Endodermal cell (in vitro differentiated cells): ENCODE data around the gene CYP27C1. TPM values are rescaled to one million over a fixed set of nuclear protein-coding genes. Genes with fewer than 3 reads are reported as not detected.

Experiments
- DNase-seq: peaks from one replicate; pipeline ENCODE4 v3.0.0-alpha.2; 2017
- H3K27ac ChIP-seq: 2 replicates; pipeline ENCODE4 v1.5.1; 2013; ENCODE audit warnings: mild to moderate bottlenecking, low read depth, low read length, moderate library complexity
- H3K27me3 ChIP-seq: 2 replicates; pipeline ENCODE4 v1.6.1; 2013; ENCODE audit warnings: mild to moderate bottlenecking, low read length, moderate library complexity; ENCODE audit not compliant: insufficient read depth, control insufficient read depth, poor library complexity, severe bottlenecking
- H3K36me3 ChIP-seq: 2 replicates; pipeline ENCODE4 v1.7.0; 2013; ENCODE audit warnings: mild to moderate bottlenecking, low read length, moderate library complexity; ENCODE audit not compliant: control insufficient read depth, insufficient read depth
- H3K4me1 ChIP-seq: one replicate; pipeline ENCODE4 v1.7.0; 2013; ENCODE audit warnings: low read length; ENCODE audit not compliant: control insufficient read depth, insufficient read depth
- H3K4me3 ChIP-seq: 2 replicates; pipeline ENCODE4 v1.5.1; 2013; ENCODE audit warnings: mild to moderate bottlenecking, low read length, moderate library complexity
- H3K9ac ChIP-seq: 2 replicates; pipeline ENCODE4 v1.6.1; 2013; ENCODE audit warnings: mild to moderate bottlenecking, low read length, moderate library complexity; ENCODE audit not compliant: poor library complexity, severe bottlenecking; ENCODE audit errors: extremely low read depth
- H3K9me3 ChIP-seq: 2 replicates; pipeline ENCODE4 v1.6.1; 2013; ENCODE audit warnings: mild to moderate bottlenecking, low read length, moderate library complexity; ENCODE audit not compliant: control insufficient read depth
- H3K27ac Mint-ChIP-seq: 2 replicates; pipeline ENCODE4 v1.8.0; 2020; ENCODE audit warnings: mixed read lengths
- H3K27me3 Mint-ChIP-seq: 2 replicates; pipeline ENCODE4 v1.8.0; 2021; ENCODE audit warnings: mild to moderate bottlenecking, mixed read lengths; ENCODE audit not compliant: insufficient read depth
- H3K36me3 Mint-ChIP-seq: 2 replicates; pipeline ENCODE4 v1.8.0; 2020; ENCODE audit warnings: low read depth, mixed read lengths
- H3K4me1 Mint-ChIP-seq: 2 replicates; pipeline ENCODE4 v1.8.0; 2020; ENCODE audit warnings: mixed read lengths
- H3K4me3 Mint-ChIP-seq: 2 replicates; pipeline ENCODE4 v1.8.0; 2020; ENCODE audit warnings: mild to moderate bottlenecking, moderate library complexity, mixed read lengths
- H3K9me3 Mint-ChIP-seq: 2 replicates; pipeline ENCODE4 v1.8.0; 2020; ENCODE audit warnings: mild to moderate bottlenecking, mixed read lengths
- CTCF ChIP-seq: fragments of 200-600 bp; sonication (generic); conservative IDR thresholded peaks from 2 replicates; pipeline ENCODE4 v1.5.0; 2021; ENCODE audit warnings: antibody characterized with exemption, mild to moderate bottlenecking
- WGBS, 2 experiments: methylation state at CpG; one replicate each; pipeline versions ENCODE4 v1.1.5 to v1.1.7; 2013; ENCODE audit warnings: missing lambda C conversion rate in 2 of 2, mixed read lengths in 1 of 2; ENCODE audit not compliant: insufficient coverage in 1 of 2, insufficient read length in 1 of 2; 5-methylcytosine and 5-hydroxymethylcytosine counted together
- total RNA-seq, 2 donors: library from RNA; stranded (reverse); fragmentation: NEBNext Ultra II Directional in 1 of 2; extraction: Animal tissue kit (Norgen Biotek cat#: 25700) in 1 of 2; gene quantifications; 2 replicates in 1 of 2; 3 replicates in 1 of 2; pipeline ENCODE4 v1.2.1, GENCODE V29; 2021

CYP27C1 gene
- total RNA-seq, 2 donors from 2014 or later, result 4.4 to 4.9 TPM

GRCh38 chr2:127137225-127137624 is 82.9 kb downstream of the CYP27C1 start:
- H3K27ac Mint-ChIP-seq, result no peak overlapping the region
- Histone ChIP-seq H3K4me3 (no peak overlapping the region), H3K4me1 (no peaks in the 10 kb centered on the region), H3K9me3 (peaks cover 5% of the 10 kb centered on the region), H3K36me3 (no peaks in the 10 kb centered on the region), H3K27ac (no peak overlapping the region), H3K9ac (no peak overlapping the region), H3K27me3 (peaks cover 24% of the 10 kb centered on the region)
- DNase-seq, result no peak
- H3K9me3 Mint-ChIP-seq, result no peaks in the 10 kb centered on the region
- H3K4me1 Mint-ChIP-seq, result no peaks in the 10 kb centered on the region
- no peak for TF ChIP-seq CTCF
- 95 to 97% methylated on average over 4 to 12 of the region's 12 CpGs for WGBS, 2 experiments
- H3K27me3 Mint-ChIP-seq, result peaks cover 20% of the 10 kb centered on the region
- H3K36me3 Mint-ChIP-seq, result no peaks in the 10 kb centered on the region
- H3K4me3 Mint-ChIP-seq, result no peak overlapping the region

GRCh38 chr2:127134833-127135830 is 85.0 kb downstream of the CYP27C1 start:
- H3K4me3 ChIP-seq, result no peak overlapping the region
- Mint-ChIP-seq H3K4me1 (no peaks in the 10 kb centered on the region), H3K4me3 (no peak overlapping the region), H3K27ac (no peak overlapping the region), H3K27me3 (peaks cover 23% of the 10 kb centered on the region), H3K36me3 (no peaks in the 10 kb centered on the region), H3K9me3 (peaks cover 4% of the 10 kb centered on the region)
- no peak overlapping the region for H3K9ac ChIP-seq
- H3K4me1 ChIP-seq, result no peaks in the 10 kb centered on the region
- no peaks in the 10 kb centered on the region for H3K36me3 ChIP-seq
- no peak for TF ChIP-seq CTCF
- H3K27me3 ChIP-seq, result peaks cover 26% of the 10 kb centered on the region
- 84 to 91% methylated on average over 4 to 15 of the region's 15 CpGs for WGBS, 2 experiments
- DNase-seq, result no peak
- peaks cover 6% of the 10 kb centered on the region for H3K9me3 ChIP-seq
- no peak overlapping the region for H3K27ac ChIP-seq

GRCh38 chr2:127134235-127134634 is 85.9 kb downstream of the CYP27C1 start:
- Mint-ChIP-seq H3K4me3 (no peak overlapping the region), H3K27me3 (peaks cover 26% of the 10 kb centered on the region), H3K36me3 (no peaks in the 10 kb centered on the region), H3K4me1 (no peaks in the 10 kb centered on the region), H3K27ac (no peak overlapping the region), H3K9me3 (peaks cover 4% of the 10 kb centered on the region)
- Histone ChIP-seq H3K4me3 (no peak overlapping the region), H3K9me3 (peaks cover 8% of the 10 kb centered on the region), H3K9ac (no peak overlapping the region), H3K27ac (no peak overlapping the region), H3K27me3 (peaks cover 32% of the 10 kb centered on the region), H3K4me1 (no peaks in the 10 kb centered on the region), H3K36me3 (no peaks in the 10 kb centered on the region)
- TF ChIP-seq CTCF, result no peak
- DNase-seq, result no peak
- 89 to 93% methylated on average over 3 to 4 of the region's 4 CpGs for WGBS, 2 experiments

Other genes starting within 250 kb of the CYP27C1 start
- gene BIN1, start 113.1 kb downstream of the CYP27C1 start, total RNA-seq, result 10 to 100 TPM; 41.7 to 45.9 TPM
- gene ERCC3, start 73.8 kb upstream of the CYP27C1 start, total RNA-seq, result 10 to 100 TPM; 64.5 to 72.6 TPM
- 10 to 100 TPM; 27.9 to 31.6 TPM for gene MAP3K2, start 167.7 kb upstream of the CYP27C1 start, total RNA-seq
- under 1 TPM; 0.46 to 0.51 TPM for gene PROC, start 198.1 kb upstream of the CYP27C1 start, total RNA-seq